GM12878 (cell line): ENCODE data around the gene CDHR2.

Source experiments
- BHLHE40 ChIP-seq, 2 experiments: fragments of 450-650 bp in 1 of 2; IDR thresholded peaks; 2 replicates each; pipeline ENCODE4 v1.6.1; 2011 to 2017; ENCODE audit warnings: low read depth in 2 of 2, borderline replicate concordance in 1 of 2, improper control_type of control experiment in 1 of 2, low read length in 1 of 2, mild to moderate bottlenecking in 1 of 2
- CTCF ChIP-seq, 3 experiments: IDR thresholded peaks in 2 of 3; conservative IDR thresholded peaks in 1 of 3; 2 replicates each; pipeline ENCODE4 v1.5.1; 2011; ENCODE audit warnings: low read depth in 3 of 3, low read length in 3 of 3, mild to moderate bottlenecking in 3 of 3, control low read depth in 2 of 3, moderate library complexity in 2 of 3, inconsistent platforms in 1 of 3, mixed read lengths in 1 of 3; ENCODE audit not compliant: control insufficient read depth in 2 of 3, insufficient read depth in 1 of 3; ENCODE audit errors: extremely low read depth in 1 of 3
- EZH2 ChIP-seq: IDR thresholded peaks from 2 replicates; pipeline ENCODE4 v1.6.1; 2012; ENCODE audit warnings: low read depth, mild to moderate bottlenecking, control low read depth, inconsistent platforms, low read length, borderline replicate concordance; ENCODE audit not compliant: control insufficient read depth
- MAX ChIP-seq: IDR thresholded peaks from 2 replicates; pipeline ENCODE4 v1.6.1; 2012; ENCODE audit warnings: low read depth, low read length, improper control_type of control experiment
- NFIC ChIP-seq: IDR thresholded peaks from 2 replicates; pipeline ENCODE4 v1.6.1; 2012; ENCODE audit warnings: low read depth, mild to moderate bottlenecking, inconsistent platforms, low read length, moderate library complexity
- REST ChIP-seq: IDR thresholded peaks from 2 replicates; pipeline ENCODE4 v1.6.1; 2012; ENCODE audit warnings: mild to moderate bottlenecking, low read depth, low read length
- SKIL ChIP-seq: fragments of 450-650 bp; IDR thresholded peaks from 2 replicates; pipeline ENCODE4 v1.6.1; 2017; ENCODE audit warnings: mild to moderate bottlenecking, low read depth, inconsistent platforms; ENCODE audit not compliant: poor library complexity, severe bottlenecking
- TAF1 ChIP-seq: IDR thresholded peaks from 2 replicates; pipeline ENCODE4 v1.6.1; 2011; ENCODE audit warnings: mild to moderate bottlenecking, low read depth, low read length, borderline replicate concordance
- ZBTB11 ChIP-seq: fragments of 450-650 bp; formaldehyde crosslinking; IDR thresholded peaks from 2 replicates; pipeline ENCODE4 v1.5.0; 2022; ENCODE audit warnings: mild to moderate bottlenecking, missing genetic modification characterization
- TF ChIP-seq, protein P1 (sequence below): fragments of 150-350 bp; IDR thresholded peaks from 2 replicates; pipeline ENCODE4 v1.6.1; 2016; ENCODE audit warnings: low read depth, low read length

GRCh38 chr5:176524987-176525386 lies 24.2 kb upstream of the CDHR2 start:
- TF ChIP-seq REST (no peak), MAX (no peak), EZH2 (no peak), BHLHE40 (IDR thresholded peaks at IDR 0.05; ENCODE audit: borderline replicate concordance in 1 of 2, low read depth in 2 of 2, low read length in 1 of 2) (no peak), CTCF (IDR thresholded peaks at IDR 0.05 in 2 of 3, conservative IDR thresholded peaks at IDR 0.05 in 1 of 3; ENCODE audit: control insufficient read depth in 2 of 3, extremely low read depth in 1 of 3, insufficient read depth in 1 of 3, low read depth in 3 of 3, low read length in 3 of 3) (no peak), SKIL (no peak), TAF1 (no peak), NFIC (no peak), ZBTB11 (no peak)
- TF ChIP-seq, protein P1, sequence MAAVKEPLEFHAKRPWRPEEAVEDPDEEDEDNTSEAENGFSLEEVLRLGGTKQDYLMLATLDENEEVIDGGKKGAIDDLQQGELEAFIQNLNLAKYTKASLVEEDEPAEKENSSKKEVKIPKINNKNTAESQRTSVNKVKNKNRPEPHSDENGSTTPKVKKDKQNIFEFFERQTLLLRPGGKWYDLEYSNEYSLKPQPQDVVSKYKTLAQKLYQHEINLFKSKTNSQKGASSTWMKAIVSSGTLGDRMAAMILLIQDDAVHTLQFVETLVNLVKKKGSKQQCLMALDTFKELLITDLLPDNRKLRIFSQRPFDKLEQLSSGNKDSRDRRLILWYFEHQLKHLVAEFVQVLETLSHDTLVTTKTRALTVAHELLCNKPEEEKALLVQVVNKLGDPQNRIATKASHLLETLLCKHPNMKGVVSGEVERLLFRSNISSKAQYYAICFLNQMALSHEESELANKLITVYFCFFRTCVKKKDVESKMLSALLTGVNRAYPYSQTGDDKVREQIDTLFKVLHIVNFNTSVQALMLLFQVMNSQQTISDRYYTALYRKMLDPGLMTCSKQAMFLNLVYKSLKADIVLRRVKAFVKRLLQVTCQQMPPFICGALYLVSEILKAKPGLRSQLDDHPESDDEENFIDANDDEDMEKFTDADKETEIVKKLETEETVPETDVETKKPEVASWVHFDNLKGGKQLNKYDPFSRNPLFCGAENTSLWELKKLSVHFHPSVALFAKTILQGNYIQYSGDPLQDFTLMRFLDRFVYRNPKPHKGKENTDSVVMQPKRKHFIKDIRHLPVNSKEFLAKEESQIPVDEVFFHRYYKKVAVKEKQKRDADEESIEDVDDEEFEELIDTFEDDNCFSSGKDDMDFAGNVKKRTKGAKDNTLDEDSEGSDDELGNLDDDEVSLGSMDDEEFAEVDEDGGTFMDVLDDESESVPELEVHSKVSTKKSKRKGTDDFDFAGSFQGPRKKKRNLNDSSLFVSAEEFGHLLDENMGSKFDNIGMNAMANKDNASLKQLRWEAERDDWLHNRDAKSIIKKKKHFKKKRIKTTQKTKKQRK = no peak
